ENCODE data around the gene SLC6A3.
"Not testable (repeated sequence)": the region's sequence is repeated elsewhere in the genome, so short reads cannot be mapped to it uniquely, and the experiment has no call there.

SLC6A3 gene

GRCh38 chr5:1476967-1477310 lies 31.7 kb upstream of the SLC6A3 start:
- no peak for DNase-seq

- no peak for DNase-seq
Measured at GRCh38 chr5:1476181-1476966, 31.1 kb upstream of the SLC6A3 start.

GRCh38 chr5:1475544-1475900 lies 30.3 kb upstream of the SLC6A3 start:
- DNase-seq, result not testable (repeated sequence)

- no peak for DNase-seq
Measured at GRCh38 chr5:1474866-1475543, 29.8 kb upstream of the SLC6A3 start.

GRCh38 chr5:1474183-1474839 lies 29.1 kb upstream of the SLC6A3 start:
- DNase-seq, result no peak

GRCh38 chr5:1473746-1474145 lies 28.5 kb upstream of the SLC6A3 start:
- DNase-seq, result no peak

- no peak for DNase-seq
Measured at GRCh38 chr5:1472964-1473628, 27.9 kb upstream of the SLC6A3 start.

- DNase-seq, result no peak
Measured at GRCh38 chr5:1471997-1472963, 27.0 kb upstream of the SLC6A3 start.

GRCh38 chr5:1471240-1471853 lies 26.1 kb upstream of the SLC6A3 start:
- no peak for DNase-seq

GRCh38 chr5:1470762-1471211 lies 25.5 kb upstream of the SLC6A3 start:
- no peak for DNase-seq

- DNase-seq, result no peak
Measured at GRCh38 chr5:1468629-1469527, 23.6 kb upstream of the SLC6A3 start.

GRCh38 chr5:1468247-1468612 lies 23.0 kb upstream of the SLC6A3 start:
- no peak for DNase-seq

GRCh38 chr5:1467341-1468246 lies 22.4 kb upstream of the SLC6A3 start:
- no peak for DNase-seq

GRCh38 chr5:1466631-1467265 lies 21.5 kb upstream of the SLC6A3 start:
- no peak for DNase-seq

- DNase-seq, result no peak
Measured at GRCh38 chr5:1465966-1466471, 20.8 kb upstream of the SLC6A3 start.

GRCh38 chr5:1465117-1465516 lies 19.9 kb upstream of the SLC6A3 start:
- DNase-seq, result no peak

- DNase-seq, result no peak
Measured at GRCh38 chr5:1464511-1464910, 19.3 kb upstream of the SLC6A3 start.

GRCh38 chr5:1464096-1464446 lies 18.8 kb upstream of the SLC6A3 start:
- no peak for DNase-seq

Data from DMS 273 treated with DMSO at 0.1 percent for 48 hours (cell line).